Gastrocnemius medialis (tissue), 4 donors: Measurements from ENCODE around the gene RABL6. TPM values are rescaled to one million over a fixed set of nuclear protein-coding genes. Genes with fewer than 3 reads are reported as not detected.

Source experiments
- ATAC-seq, 2 donors: fragments of 150-250 bp; one replicate each; pipeline ENCODE4 v1.9.1; 2016
- DNase-seq, 2 donors: peaks; one replicate each; pipeline ENCODE4 v3.0.0-alpha.2; 2019
- H3K27ac ChIP-seq, 4 donors: fragments of 200-600 bp; sonication (generic); 1 replicate in 1 of 4; 2 replicates in 3 of 4; pipeline ENCODE4 v1.5.1; 2016 to 2018; ENCODE audit warnings: mild to moderate bottlenecking in 2 of 4, moderate library complexity in 1 of 4
- H3K27me3 ChIP-seq, 3 donors: fragments of 200-600 bp; sonication (generic) in 2 of 3; 1 replicate in 1 of 3; 2 replicates in 2 of 3; pipeline versions ENCODE4 v1.5.1 to v1.6.0; 2016 to 2019; ENCODE audit warnings: mild to moderate bottlenecking in 1 of 3, moderate library complexity in 1 of 3
- H3K36me3 ChIP-seq, 2 donors: fragments of 200-600 bp; sonication (generic) in 1 of 2; one replicate each; pipeline ENCODE4 v1.5.1; 2017 to 2018
- H3K4me1 ChIP-seq, 2 donors: fragments of 200-600 bp; sonication (generic) in 1 of 2; one replicate each; pipeline ENCODE4 v1.5.1; 2016 to 2017; ENCODE audit warnings: mild to moderate bottlenecking in 2 of 2
- H3K4me3 ChIP-seq, 4 donors: fragments of 200-600 bp; sonication (generic) in 3 of 4; 1 replicate in 1 of 4; 2 replicates in 3 of 4; pipeline ENCODE4 v1.5.1; 2016 to 2019; ENCODE audit warnings: mild to moderate bottlenecking in 2 of 4
- H3K9me3 ChIP-seq, 3 donors: fragments of 200-600 bp; sonication (generic) in 2 of 3; 1 replicate in 1 of 3; 2 replicates in 2 of 3; pipeline ENCODE4 v1.5.1; 2016 to 2019
- POLR2A ChIP-seq, 2 donors: fragments of 450-650 bp; IDR thresholded peaks; one replicate each; pipeline ENCODE4 v1.6.1; 2017; ENCODE audit warnings: antibody characterized with exemption in 2 of 2, mild to moderate bottlenecking in 2 of 2, moderate library complexity in 2 of 2
- in situ Hi-C, 4 donors: fragments of 200-750 bp; cut with MboI; loops; one replicate each; pipeline versions ENCODE4 v1.15.0 to v1.8.0; 2017; ENCODE audit warnings: low sequenced_read_pairs in 4 of 4
- intact Hi-C: fragments of 100-400 bp; cut with DNase I; formaldehyde crosslinking; loops from one replicate; pipeline ENCODE4 v1.15.1; 2023; ENCODE audit warnings: low total_unique reads
- microRNA-seq, 2 donors: library from miRNA; unstranded; fragments of <30 nt; microRNA quantifications; one replicate each; pipeline ENCODE4, GENCODE V29; 2016; ENCODE audit warnings: borderline replicate concordance in 2 of 2
- total RNA-seq, 4 donors: library from RNA; depleted of rRNA; stranded (reverse); fragments of >200 nt; gene quantifications; one replicate each; pipeline versions ENCODE4 v1.1.0 to v1.2.3, GENCODE V29; 2016
- TF ChIP-seq, protein P1 (sequence below), 5 experiments: fragments of 450-650 bp in 3 of 5; fragments of 200-600 bp in 2 of 5; sonication (generic) in 2 of 5; IDR thresholded peaks in 4 of 5; conservative IDR thresholded peaks in 1 of 5; 1 replicate in 4 of 5; 2 replicates in 1 of 5; pipeline ENCODE4 v1.5.1; 2016 to 2019; ENCODE audit warnings: antibody characterized with exemption in 5 of 5, mild to moderate bottlenecking in 3 of 5, moderate library complexity in 3 of 5

RABL6 gene
- total RNA-seq, 4 donors from 2014 or later = 84.9 to 121 (median 105) TPM

DNA sequence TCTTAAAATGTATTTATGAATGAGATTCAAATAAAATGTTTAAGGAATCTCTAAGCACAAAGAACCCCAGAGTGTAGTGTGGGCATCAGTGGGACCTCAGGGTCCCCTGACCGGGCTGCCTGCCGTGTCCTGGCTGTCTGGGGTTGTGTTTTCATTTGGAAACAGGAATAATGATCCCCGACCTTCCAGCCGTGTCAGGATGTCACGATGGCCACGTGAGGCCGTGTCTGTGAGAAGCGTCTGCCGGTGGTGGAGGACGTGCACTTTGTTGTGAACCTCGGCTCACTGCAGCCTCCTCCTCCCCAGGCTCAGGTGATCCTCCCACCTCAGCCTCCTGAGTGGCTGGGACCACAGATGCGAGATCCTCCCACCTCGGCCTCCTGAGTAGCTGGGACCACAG lies 82.9 kb downstream of the RABL6 start:
- peaks cover 9 to 14% of the 10 kb centered on the region in 2 donors for H3K4me1 ChIP-seq
- no peaks in the 10 kb centered on the region for H3K27me3 ChIP-seq
- H3K9me3 ChIP-seq = no peaks in the 10 kb centered on the region
- ATAC-seq = no peak
- no peak for DNase-seq
- H3K27ac ChIP-seq = no peak overlapping the region
- TF ChIP-seq, protein P1, sequence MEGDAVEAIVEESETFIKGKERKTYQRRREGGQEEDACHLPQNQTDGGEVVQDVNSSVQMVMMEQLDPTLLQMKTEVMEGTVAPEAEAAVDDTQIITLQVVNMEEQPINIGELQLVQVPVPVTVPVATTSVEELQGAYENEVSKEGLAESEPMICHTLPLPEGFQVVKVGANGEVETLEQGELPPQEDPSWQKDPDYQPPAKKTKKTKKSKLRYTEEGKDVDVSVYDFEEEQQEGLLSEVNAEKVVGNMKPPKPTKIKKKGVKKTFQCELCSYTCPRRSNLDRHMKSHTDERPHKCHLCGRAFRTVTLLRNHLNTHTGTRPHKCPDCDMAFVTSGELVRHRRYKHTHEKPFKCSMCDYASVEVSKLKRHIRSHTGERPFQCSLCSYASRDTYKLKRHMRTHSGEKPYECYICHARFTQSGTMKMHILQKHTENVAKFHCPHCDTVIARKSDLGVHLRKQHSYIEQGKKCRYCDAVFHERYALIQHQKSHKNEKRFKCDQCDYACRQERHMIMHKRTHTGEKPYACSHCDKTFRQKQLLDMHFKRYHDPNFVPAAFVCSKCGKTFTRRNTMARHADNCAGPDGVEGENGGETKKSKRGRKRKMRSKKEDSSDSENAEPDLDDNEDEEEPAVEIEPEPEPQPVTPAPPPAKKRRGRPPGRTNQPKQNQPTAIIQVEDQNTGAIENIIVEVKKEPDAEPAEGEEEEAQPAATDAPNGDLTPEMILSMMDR (IDR thresholded peaks at IDR 0.05 in 4 of 5, conservative IDR thresholded peaks at IDR 0.05 in 1 of 5) = no peak
- TF ChIP-seq POLR2A (IDR thresholded peaks at IDR 0.05) = no peak
- intact Hi-C loops (no loop called here), in situ Hi-C loops (no loop called here)
- H3K4me3 ChIP-seq = no peak overlapping the region
- peaks cover 0 to 7% of the 10 kb centered on the region in 2 donors for H3K36me3 ChIP-seq

Small RNA genes lying within 50 kb of the gene (microRNA-seq; reads per million reads assigned to microRNA genes)
- 0 reads per million in 2 donors for gene MIR4292
- 0 reads per million in 2 donors for gene MIR4479

Other genes with a start within 250 kb of the RABL6 start
- gene EGFL7, start 145.0 kb upstream of the RABL6 start, total RNA-seq = 10 to 100 TPM; 37.4 to 74.7 (median 49.0) TPM
- gene AGPAT2, start 120.5 kb upstream of the RABL6 start, total RNA-seq = 10 to 100 TPM; 19.0 to 77.4 (median 36.0) TPM
- 1 to 10 TPM; 1.8 to 4.6 (median 3.8) TPM for gene DIPK1B, start 95.4 kb upstream of the RABL6 start, total RNA-seq
- gene LCN10, start 65.0 kb upstream of the RABL6 start, total RNA-seq = 1 to 10 TPM in 3 of 4 donors, under 1 TPM in 1; 0.61 to 4.7 (median 1.6) TPM
- gene LCN6, start 59.4 kb upstream of the RABL6 start, total RNA-seq = 10 to 100 TPM in 1 of 4 donors, 1 to 10 TPM in 3; 2.1 to 11.7 (median 3.7) TPM
- not detected for gene LCN8, start 49.7 kb upstream of the RABL6 start, total RNA-seq
- not detected for gene LCN15, start 43.4 kb upstream of the RABL6 start, total RNA-seq
- gene TMEM141, start 16.6 kb upstream of the RABL6 start, total RNA-seq = 10 to 100 TPM; 46.9 to 70.2 (median 51.1) TPM
- under 1 TPM in 1 of 4 donors, not detected in 3; 0.31 TPM for gene CCDC183, start 11.6 kb upstream of the RABL6 start, total RNA-seq
- gene AJM1, start 34.5 kb downstream of the RABL6 start, total RNA-seq = 1 to 10 TPM; 1.3 to 2.1 (median 1.6) TPM
- gene PHPT1, start 41.5 kb downstream of the RABL6 start, total RNA-seq = 100 to 1,000 TPM in 3 of 4 donors, 10 to 100 TPM in 1; 98.8 to 204 (median 152) TPM
- 1 to 10 TPM in 3 of 4 donors, under 1 TPM in 1; 0.95 to 2.3 (median 1.7) TPM for gene MAMDC4, start 44.4 kb downstream of the RABL6 start, total RNA-seq
- gene EDF1, start 58.4 kb downstream of the RABL6 start, total RNA-seq = 100 to 1,000 TPM; 285 to 440 (median 334) TPM
- gene TRAF2, start 78.6 kb downstream of the RABL6 start, total RNA-seq = 1 to 10 TPM; 3.5 to 6.6 (median 4.8) TPM
- gene FBXW5, start 136.8 kb downstream of the RABL6 start, total RNA-seq = 100 to 1,000 TPM; 329 to 469 (median 435) TPM
- gene C8G, start 137.3 kb downstream of the RABL6 start, total RNA-seq = 1 to 10 TPM in 2 of 4 donors, not detected in 2; 1.7 to 5.2 TPM
- not detected for gene LCN12, start 144.3 kb downstream of the RABL6 start, total RNA-seq
- gene PTGDS, start 169.6 kb downstream of the RABL6 start, total RNA-seq = 10 to 100 TPM in 3 of 4 donors, 1 to 10 TPM in 1; 2.3 to 35.2 (median 27.0) TPM
- under 1 TPM in 1 of 4 donors, not detected in 3; 0.10 TPM for gene LCNL1, start 175.0 kb downstream of the RABL6 start, total RNA-seq
- 10 to 100 TPM; 10.8 to 15.6 (median 14.6) TPM for gene PAXX, start 184.5 kb downstream of the RABL6 start, total RNA-seq
- under 1 TPM in 1 of 4 donors, not detected in 3; 0.36 TPM for gene CLIC3, start 188.6 kb downstream of the RABL6 start, total RNA-seq
- 10 to 100 TPM; 14.1 to 20.0 (median 16.7) TPM for gene ABCA2, start 220.3 kb downstream of the RABL6 start, total RNA-seq
- gene FUT7, start 224.1 kb downstream of the RABL6 start, total RNA-seq = not detected
- 10 to 100 TPM; 11.3 to 22.3 (median 19.0) TPM for gene NPDC1, start 238.2 kb downstream of the RABL6 start, total RNA-seq
- under 1 TPM in 2 of 4 donors, not detected in 2; 0.22 to 0.55 TPM for gene ENTPD2, start 246.1 kb downstream of the RABL6 start, total RNA-seq